GM12878 (cell line): ENCODE measurements around the gene DGLUCY. TPM values are rescaled to one million over a fixed set of nuclear protein-coding genes. Genes with fewer than 3 reads are reported as not detected.

Experiments used
- ATAC-seq: fragments of 200-7000 bp; cut with Tn5 transposase; 3 replicates; pipeline ENCODE4 v1.9.1; 2020; ENCODE audit warnings: mild to moderate bottlenecking, moderate library complexity
- BruUV-seq: library from RNA; stranded (reverse); fragments of 400-500 nt; replicated peaks from 2 replicates; lab custom pipeline; 2021; lab: Mats Ljungman, UMichigan
- CTCF ChIA-PET: fragments of 300-600 bp; sonication (Branson Sonifier 250); formaldehyde crosslinking; extraction: SDS; loops from one replicate; lab custom pipeline; 2021; ENCODE audit warnings: inconsistent platforms; lab: Yijun Ruan, JAX
- POLR2A ChIA-PET: fragments of 350-600 bp; formaldehyde crosslinking; extraction: SDS; loops from one replicate; lab custom pipeline; 2021; ENCODE audit warnings: inconsistent platforms; lab: Charles Lee
- RAD21 ChIA-PET: fragments of 300-600 bp; sonication (Branson Sonifier 250); formaldehyde crosslinking; loops from one replicate; lab custom pipeline; 2023; ENCODE audit warnings: antibody characterized with exemption; ENCODE audit not compliant: unreplicated experiment; lab: Charles Lee
- SMC1A ChIA-PET: fragments of 300-600 bp; sonication (Branson Sonifier 250); formaldehyde crosslinking; loops from one replicate; lab custom pipeline; 2023; ENCODE audit not compliant: unreplicated experiment, uncharacterized antibody; lab: Charles Lee
- DNase-seq: peaks from one replicate; pipeline ENCODE4 v3.0.0-alpha.2; 2011; ENCODE audit warnings: low read depth, low spot score
- FAIRE-seq: peaks from 3 replicates; lab custom pipeline; 2011; peaks lifted over from hg19 to GRCh38; lab: Jason Lieb, UNC
- H2AFZ ChIP-seq: 2 replicates; pipeline ENCODE4 v1.6.0; 2011; ENCODE audit warnings: low read depth, low read length, control low read depth; ENCODE audit not compliant: control insufficient read depth
- H3K27ac ChIP-seq: 2 replicates; pipeline ENCODE4 v1.5.1; 2011; ENCODE audit warnings: control low read depth; ENCODE audit not compliant: control insufficient read depth, insufficient read depth
- H3K27me3 ChIP-seq, 2 experiments: replicated peaks in 1 of 2; 2 replicates each; pipeline versions ENCODE4 v1.6.0 to v1.6.1; 2011; ENCODE audit warnings: low read length in 1 of 2; ENCODE audit not compliant: control insufficient read depth in 2 of 2, insufficient read depth in 2 of 2
- H3K36me3 ChIP-seq, 2 experiments: 2 replicates each; pipeline ENCODE4 v1.5.1; 2011; ENCODE audit warnings: low read length in 1 of 2; ENCODE audit not compliant: control insufficient read depth in 2 of 2, insufficient read depth in 2 of 2
- H3K4me1 ChIP-seq: 2 replicates; pipeline ENCODE4 v1.6.1; 2011; ENCODE audit warnings: mild to moderate bottlenecking, low read length, moderate library complexity, mixed read lengths; ENCODE audit not compliant: control insufficient read depth, insufficient read depth
- H3K4me2 ChIP-seq: 2 replicates; pipeline ENCODE4 v1.6.0; 2011; ENCODE audit warnings: control low read depth; ENCODE audit not compliant: control insufficient read depth, insufficient read depth
- H3K4me3 ChIP-seq: fragments of 200-600 bp; sonication (generic); 2 replicates; pipeline ENCODE4 v1.5.1; 2016
- H3K79me2 ChIP-seq: 2 replicates; pipeline ENCODE4 v1.6.0; 2011; ENCODE audit warnings: low read length; ENCODE audit not compliant: control insufficient read depth, insufficient read depth
- H3K9ac ChIP-seq: 2 replicates; pipeline ENCODE4 v1.8.0; 2011; ENCODE audit warnings: low read length, control low read depth, mixed read lengths; ENCODE audit not compliant: control insufficient read depth, insufficient read depth
- H3K9me3 ChIP-seq: replicated peaks from 3 replicates; pipeline ENCODE4 v1.5.1; 2011; ENCODE audit warnings: mild to moderate bottlenecking, low read length; ENCODE audit not compliant: control insufficient read depth, insufficient read depth
- H4K20me1 ChIP-seq: 2 replicates; pipeline ENCODE4 v1.6.0; 2011; ENCODE audit not compliant: control insufficient read depth, insufficient read depth
- ASH2L ChIP-seq: fragments of 300-600, 200-600 bp; sonication (generic); IDR thresholded peaks from 2 replicates; pipeline ENCODE4 v1.6.1; 2017; ENCODE audit warnings: low read depth, mild to moderate bottlenecking, borderline replicate concordance
- HSF1 ChIP-seq: fragments of 150-350 bp; IDR thresholded peaks from 2 replicates; pipeline ENCODE4 v1.6.1; 2014; ENCODE audit warnings: mild to moderate bottlenecking, low read depth, low read length
- MEF2A ChIP-seq: IDR thresholded peaks from 2 replicates; pipeline ENCODE4 v1.6.1; 2011; ENCODE audit warnings: low read depth, mild to moderate bottlenecking, low read length, moderate library complexity; ENCODE audit not compliant: insufficient read depth
- NRF1 ChIP-seq: conservative IDR thresholded peaks from 2 replicates; pipeline ENCODE4 v1.6.1; 2011; ENCODE audit warnings: mild to moderate bottlenecking, low read depth, low read length, improper control_type of control experiment
- PML ChIP-seq: IDR thresholded peaks from 2 replicates; pipeline ENCODE4 v1.6.1; 2012; ENCODE audit warnings: low read length, inconsistent platforms
- RAD21 ChIP-seq: IDR thresholded peaks from 2 replicates; pipeline ENCODE4 v1.6.1; 2011; ENCODE audit warnings: mild to moderate bottlenecking, low read depth, low read length, moderate library complexity; ENCODE audit not compliant: insufficient read depth
- RBBP5 ChIP-seq: fragments of 200-600 bp; sonication (generic); conservative IDR thresholded peaks from 2 replicates; pipeline ENCODE4 v1.6.1; 2016
- RCOR1 ChIP-seq: conservative IDR thresholded peaks from 2 replicates; pipeline ENCODE4 v1.6.1; 2012; ENCODE audit warnings: low read depth, low read length, improper control_type of control experiment
- SPI1 ChIP-seq: IDR thresholded peaks from 2 replicates; pipeline ENCODE4 v1.6.1; 2011; ENCODE audit warnings: low read depth, mild to moderate bottlenecking, low read length, moderate library complexity, borderline replicate concordance; ENCODE audit not compliant: insufficient read depth
- TAF1 ChIP-seq: IDR thresholded peaks from 2 replicates; pipeline ENCODE4 v1.6.1; 2011; ENCODE audit warnings: mild to moderate bottlenecking, low read depth, low read length, borderline replicate concordance
- ZNF384 ChIP-seq: IDR thresholded peaks from 2 replicates; pipeline ENCODE4 v1.6.1; 2012; ENCODE audit warnings: low read depth, mild to moderate bottlenecking, low read length, improper control_type of control experiment, borderline replicate concordance
- WGBS: methylation state at CpG from one replicate; pipeline ENCODE4 v1.1.6; 2016; ENCODE audit warnings: low lambda C conversion rate; ENCODE audit not compliant: insufficient replicate concordance, insufficient coverage; ENCODE audit errors: missing lambda C conversion rate; 5-methylcytosine and 5-hydroxymethylcytosine counted together
- in situ Hi-C: fragments of 300-500 bp; cut with MboI; formaldehyde crosslinking; loops from 9 replicates; pipeline ENCODE4 v1.14.3; 2018; ENCODE audit warnings: mixed read lengths
- intact Hi-C: fragments of 100-400 bp; cut with micrococcal nuclease; formaldehyde crosslinking; loops from one replicate; pipeline ENCODE4 v1.14.2; 2022; ENCODE audit not compliant: unreplicated experiment
- polyA plus RNA-seq, 11 experiments: library from polyadenylated mRNA; depleted of rRNA in 4 of 11; unstranded in 6 of 11; stranded (reverse) in 5 of 11; fragments of >200 nt; fragmentation: Nextera tagmentation in 4 of 11; fragmentation: Illumina TruSeq in 1 of 11; extraction: Ambion mirVana in 4 of 11; extraction: Trizol in 1 of 11; gene quantifications; 1 replicate in 1 of 11; 2 replicates in 10 of 11; pipeline versions ENCODE4 v1.2.1 to v1.2.3, GENCODE V29; 2011 to 2016; ENCODE audit warnings: inconsistent platforms in 2 of 11, missing spikeins in 2 of 11, low read depth in 1 of 11
- total RNA-seq, 4 experiments: library from RNA; depleted of rRNA in 3 of 4; stranded (reverse); fragments of >200 nt in 3 of 4; fragmentation: Illumina TruSeq in 1 of 4; extraction: Trizol in 1 of 4; gene quantifications; 2 replicates each; pipeline versions ENCODE4 v1.2.1 to v1.2.3, GENCODE V29; 2013 to 2021
- TF ChIP-seq, protein P1 (sequence below): IDR thresholded peaks from 2 replicates; pipeline ENCODE4 v1.6.1; 2012; ENCODE audit warnings: low read length, inconsistent platforms

The DGLUCY gene
- total and polyA plus RNA-seq, 10 of the 15 experiments (the other 5 are each of a cell fraction or from before 2014, with no cell fraction given) = 15.0 to 70.3 (median 55.1) TPM

DNA sequence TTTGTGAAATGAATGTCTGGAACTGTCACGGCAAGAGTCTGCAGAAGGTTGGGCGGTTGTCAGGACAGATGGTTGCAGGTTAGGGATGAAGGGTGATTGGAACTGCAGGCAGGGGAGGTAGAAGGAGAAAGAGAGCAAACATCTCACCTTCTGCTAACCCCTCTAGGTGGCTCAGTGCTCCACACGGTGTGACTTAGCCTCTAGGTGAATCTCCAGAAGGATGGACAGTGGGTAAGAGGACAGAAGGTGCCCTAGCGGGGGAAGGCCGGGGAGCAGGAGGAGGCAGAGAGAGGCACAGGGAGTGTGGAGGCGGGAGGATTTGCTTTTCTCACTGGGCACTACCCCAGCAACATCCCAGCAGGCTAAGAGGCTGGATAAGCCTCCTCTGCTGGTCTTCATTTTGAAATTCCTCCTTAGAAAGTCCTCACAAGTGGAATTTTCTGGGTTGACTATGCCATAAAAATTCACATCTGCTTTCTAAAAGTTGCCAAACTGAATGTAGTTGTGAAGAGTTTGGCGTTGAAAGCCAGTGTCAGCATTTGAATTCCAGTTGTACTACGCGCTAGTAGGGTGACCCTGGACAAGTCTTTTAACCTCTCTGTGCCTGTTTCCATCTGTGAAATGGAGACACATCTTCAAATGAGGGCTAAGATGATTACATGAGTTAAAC is 141.3 kb downstream of the DGLUCY start:
- Histone ChIP-seq H3K4me3 (no peak overlapping the region), H3K79me2 (no peaks in the 10 kb centered on the region), H3K27me3 (no peaks in the 10 kb centered on the region), H3K27ac (no peak overlapping the region), H3K9ac (no peak overlapping the region), H3K9me3 (no peaks in the 10 kb centered on the region), H3K36me3 (no peaks in the 10 kb centered on the region), H3K4me2 (no peak overlapping the region), H4K20me1 (no peaks in the 10 kb centered on the region)
- no TSS peak for BruUV-seq
- intact Hi-C loops = no loop called here
- WGBS = 87% methylated on average over 9 of the region's 9 CpGs
- ChIA-PET CTCF (interaction anchor here (0.7 to 1.3 kb wide), 3 partner anchors 13 to 28 kb away, joined by 3 to 4 read pairs (median 4); no protein-coding TSS in a partner anchor), POLR2A (interaction anchor here (0.6 kb wide), 1 partner anchor 69 kb away, joined by 3 read pairs; no protein-coding TSS in a partner anchor)
- in situ Hi-C loops = no loop called here
- no peak for FAIRE-seq
- ATAC-seq = no peak
- TF ChIP-seq RAD21 (peak; percentile 15; the same call in 1 of the 2 replicates), PML (no peak)
- TF ChIP-seq, all 136 proteins: peak for 1
- DNase-seq = no peak
- RAD21 ChIA-PET = interaction anchor here (1.0 to 2.2 kb wide), 3 partner anchors 13 to 33 kb away, joined by 3 to 7 read pairs (median 4); no protein-coding TSS in a partner anchor
- SMC1A ChIA-PET = interaction anchor here (1.0 to 3.6 kb wide), 7 partner anchors 12 to 43 kb away, joined by 3 to 21 read pairs (median 4); partner anchors contain the start of gene GPR68
- Histone ChIP-seq H2AFZ (no peak overlapping the region), H3K4me1 (peaks cover 28% of the 10 kb centered on the region)

DNA sequence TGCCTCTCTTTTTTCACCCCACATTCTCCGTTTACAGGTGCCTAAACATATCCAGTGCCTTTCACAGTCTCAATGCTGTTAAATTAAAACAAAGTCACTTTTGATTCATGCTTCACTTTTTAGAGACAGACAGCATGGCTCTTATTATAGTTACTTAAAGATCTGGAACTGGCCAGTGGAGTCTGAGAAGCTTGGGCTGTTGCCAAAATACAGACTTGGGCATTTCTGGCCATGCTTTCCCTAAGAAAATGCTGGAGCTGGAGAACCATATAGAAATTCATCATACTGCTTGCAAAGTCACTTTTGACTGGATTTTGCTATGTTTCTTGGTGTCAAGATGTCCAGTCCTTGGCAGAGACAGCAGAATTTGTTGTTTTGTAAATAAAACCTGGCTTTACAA is 142.8 kb downstream of the DGLUCY start:
- ChIA-PET POLR2A (interaction anchor here (1.6 kb wide), 1 partner anchor 13 kb away, joined by 5 read pairs; the partner anchor contains the start of gene GPR68), CTCF (interaction anchor here (0.8 to 1.6 kb wide), 6 partner anchors 10 to 83 kb away, joined by 3 to 7 read pairs (median 4); no protein-coding TSS in a partner anchor), SMC1A (interaction anchor here (1.5 to 3.6 kb wide), 5 partner anchors 14 to 44 kb away, joined by 3 to 21 read pairs (median 6); partner anchors contain the start of gene GPR68), RAD21 (interaction anchor here (2.2 to 2.3 kb wide), 2 partner anchors 12 to 14 kb away, joined by 6 to 7 read pairs; partner anchors contain the start of gene GPR68)
- no TSS peak for BruUV-seq
- in situ Hi-C loops = no loop called here
- Histone ChIP-seq H3K4me3 (no peak overlapping the region), H3K36me3 (no peaks in the 10 kb centered on the region), H3K9ac (no peak overlapping the region), H3K27ac (no peak overlapping the region), H3K27me3 (no peaks in the 10 kb centered on the region), H3K9me3 (no peaks in the 10 kb centered on the region), H4K20me1 (no peaks in the 10 kb centered on the region), H3K4me1 (peaks cover 18% of the 10 kb centered on the region), H3K4me2 (no peak overlapping the region), H2AFZ (no peak overlapping the region), H3K79me2 (no peaks in the 10 kb centered on the region)
- ATAC-seq (no peak), FAIRE-seq (no peak), DNase-seq (no peak)
- 10% methylated on average over 1 of the region's 1 CpG for WGBS
- intact Hi-C loops = no loop called here
- no peak for TF ChIP-seq TAF1
- TF ChIP-seq, protein P1, sequence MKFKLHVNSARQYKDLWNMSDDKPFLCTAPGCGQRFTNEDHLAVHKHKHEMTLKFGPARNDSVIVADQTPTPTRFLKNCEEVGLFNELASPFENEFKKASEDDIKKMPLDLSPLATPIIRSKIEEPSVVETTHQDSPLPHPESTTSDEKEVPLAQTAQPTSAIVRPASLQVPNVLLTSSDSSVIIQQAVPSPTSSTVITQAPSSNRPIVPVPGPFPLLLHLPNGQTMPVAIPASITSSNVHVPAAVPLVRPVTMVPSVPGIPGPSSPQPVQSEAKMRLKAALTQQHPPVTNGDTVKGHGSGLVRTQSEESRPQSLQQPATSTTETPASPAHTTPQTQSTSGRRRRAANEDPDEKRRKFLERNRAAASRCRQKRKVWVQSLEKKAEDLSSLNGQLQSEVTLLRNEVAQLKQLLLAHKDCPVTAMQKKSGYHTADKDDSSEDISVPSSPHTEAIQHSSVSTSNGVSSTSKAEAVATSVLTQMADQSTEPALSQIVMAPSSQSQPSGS = no peak
- TF ChIP-seq RAD21 = no peak
- no peak for TF ChIP-seq MEF2A
- no peak for TF ChIP-seq ZNF384
- no peak for TF ChIP-seq RCOR1
- TF ChIP-seq SPI1 = no peak
- TF ChIP-seq ASH2L = no peak
- no peak for TF ChIP-seq RBBP5
- no peak for TF ChIP-seq HSF1
- no peak for TF ChIP-seq NRF1
